H54 (cell line): Measurements from ENCODE around the gene CFAP161.

Source experiments
- DNase-seq: peaks from one replicate; pipeline ENCODE4 v3.0.0; 2011; ENCODE audit warnings: low spot score, mixed read lengths; ENCODE audit not compliant: insufficient read length
- FAIRE-seq: peaks from 3 replicates; lab custom pipeline; 2011; peaks lifted over from hg19 to GRCh38; lab: Jason Lieb, UNC
- POLR2A ChIP-seq: IDR thresholded peaks from 2 replicates; pipeline ENCODE4 v1.6.1; 2011; ENCODE audit warnings: low read depth, mild to moderate bottlenecking, low read length

CFAP161 gene

DNA sequence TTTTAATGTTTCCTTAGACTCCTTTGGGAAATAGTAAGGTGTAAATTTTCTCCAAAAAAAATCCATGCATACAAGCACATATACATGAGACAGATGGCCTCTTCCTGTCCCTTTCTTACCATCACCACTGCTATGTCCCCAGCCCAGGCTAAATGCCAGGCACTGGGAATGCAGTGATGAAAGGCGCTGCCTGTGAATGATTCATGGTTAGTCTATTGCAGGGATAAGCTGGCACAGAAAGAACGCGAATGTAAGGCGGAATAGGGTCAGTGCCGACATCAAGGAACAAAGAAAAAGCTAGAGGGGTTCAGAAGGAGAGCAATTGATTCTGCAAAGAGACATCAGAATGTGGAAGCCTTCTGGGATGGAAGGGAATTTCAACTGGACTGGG is 36.2 kb upstream of the CFAP161 start:
- no peak for TF ChIP-seq POLR2A
- FAIRE-seq = no peak

DNA sequence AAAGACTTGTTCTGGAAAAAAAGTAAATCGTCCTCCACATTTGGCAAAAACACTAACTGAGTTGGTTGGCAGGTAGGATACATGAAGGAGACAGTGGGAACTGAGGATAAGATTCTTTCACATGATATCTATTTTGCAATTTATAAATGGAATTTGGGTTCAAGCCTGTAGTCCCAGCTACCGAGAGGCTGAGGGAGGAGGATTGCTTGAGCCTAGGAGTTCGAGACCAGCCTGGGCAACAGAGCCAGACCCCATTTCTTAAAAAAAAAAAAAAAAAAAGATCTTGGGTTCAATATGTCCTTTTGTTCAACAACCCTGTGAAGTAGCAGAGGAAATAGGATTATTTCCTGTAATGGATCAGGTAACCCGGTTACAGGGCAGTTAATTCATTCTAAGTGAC is 35.7 kb upstream of the CFAP161 start:
- no peak for FAIRE-seq
- TF ChIP-seq POLR2A = no peak
- DNase-seq = no peak

More for the DNA sequence above, 36.2 kb upstream of the CFAP161 start:
- DNase-seq = no peak

DNA sequence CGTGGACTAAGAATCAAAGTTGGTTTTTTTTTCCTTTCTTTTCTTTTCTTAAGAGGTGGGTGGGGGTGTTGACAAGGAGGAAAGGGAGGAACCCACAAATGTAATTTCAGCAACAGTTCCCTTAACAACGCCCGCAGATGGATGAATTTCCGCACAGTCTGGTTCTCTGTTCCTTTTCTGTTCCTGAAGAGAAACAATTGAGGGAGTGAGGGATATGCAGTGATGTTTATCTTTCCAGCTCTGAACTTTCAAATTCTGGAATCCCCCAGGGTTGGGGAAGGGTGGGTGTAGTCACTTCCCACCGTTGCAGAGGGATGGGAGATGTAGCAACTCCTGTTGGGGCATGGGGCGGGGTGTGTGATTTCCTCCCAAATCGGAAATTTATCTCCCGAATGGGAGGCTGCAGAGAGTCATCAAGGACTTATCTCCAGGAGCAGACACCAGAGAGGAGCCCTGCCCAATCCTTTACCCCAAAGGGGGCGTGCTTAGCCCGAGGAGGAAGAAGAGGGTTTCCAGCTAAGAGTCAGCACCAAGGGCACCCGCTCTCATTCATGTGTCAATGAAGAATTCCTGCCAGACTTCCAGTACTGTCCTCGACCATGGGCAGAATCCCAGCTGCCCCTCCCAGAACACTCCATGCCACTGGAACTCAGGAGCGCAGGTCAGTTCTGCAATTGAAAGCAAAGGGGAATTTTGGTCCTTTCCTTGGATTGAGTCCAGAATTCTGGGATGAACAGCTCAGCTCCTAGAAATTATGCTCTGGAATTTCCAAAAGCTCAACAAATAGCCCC is 35.0 kb upstream of the CFAP161 start:
- TF ChIP-seq POLR2A = no peak
- no peak for DNase-seq
- FAIRE-seq = no peak

DNA sequence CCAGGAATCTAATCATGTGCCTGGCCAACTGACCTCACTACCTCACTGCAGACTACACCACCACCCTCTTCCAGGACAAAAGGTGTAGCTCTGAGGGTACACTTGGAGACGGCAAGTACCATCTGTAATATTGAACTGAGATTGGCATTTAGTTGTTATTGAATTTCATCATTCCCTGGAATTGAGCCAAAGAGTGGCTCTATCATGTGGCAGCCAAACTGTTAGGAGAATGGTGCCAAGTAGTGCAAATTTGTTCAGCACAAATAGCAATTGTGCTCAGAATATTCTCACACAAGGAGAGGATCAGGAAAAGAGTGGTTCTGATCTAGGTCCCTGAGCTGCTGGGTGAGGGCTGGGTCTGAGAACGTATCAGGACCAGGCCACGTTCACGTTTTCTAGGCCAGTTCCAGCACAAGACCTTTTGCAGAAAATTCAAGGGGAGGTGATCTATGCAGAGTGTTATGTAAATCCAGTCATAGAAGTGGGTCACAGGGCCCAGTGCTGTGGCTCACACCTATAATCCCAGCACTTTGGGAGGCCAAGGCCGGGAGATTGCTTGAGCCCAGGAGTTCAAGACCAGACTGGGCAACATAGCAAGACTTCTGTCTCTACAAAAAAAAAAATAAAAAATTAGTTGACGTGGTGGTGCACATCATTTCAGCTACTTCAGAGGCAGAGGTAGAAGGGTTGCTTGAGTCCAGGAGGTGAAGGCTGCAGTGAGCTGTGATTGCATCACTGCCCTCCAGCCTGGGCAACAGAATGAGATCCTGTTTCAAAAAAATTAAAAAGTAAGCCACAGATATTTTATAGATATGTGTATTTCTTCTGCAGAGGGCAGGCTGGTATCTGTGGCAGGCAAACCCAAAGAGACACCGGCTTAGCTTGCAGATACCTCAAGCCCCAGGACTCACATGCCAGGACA is 31.9 kb upstream of the CFAP161 start:
- DNase-seq = no peak
- no peak for FAIRE-seq
- no peak for TF ChIP-seq POLR2A

DNA sequence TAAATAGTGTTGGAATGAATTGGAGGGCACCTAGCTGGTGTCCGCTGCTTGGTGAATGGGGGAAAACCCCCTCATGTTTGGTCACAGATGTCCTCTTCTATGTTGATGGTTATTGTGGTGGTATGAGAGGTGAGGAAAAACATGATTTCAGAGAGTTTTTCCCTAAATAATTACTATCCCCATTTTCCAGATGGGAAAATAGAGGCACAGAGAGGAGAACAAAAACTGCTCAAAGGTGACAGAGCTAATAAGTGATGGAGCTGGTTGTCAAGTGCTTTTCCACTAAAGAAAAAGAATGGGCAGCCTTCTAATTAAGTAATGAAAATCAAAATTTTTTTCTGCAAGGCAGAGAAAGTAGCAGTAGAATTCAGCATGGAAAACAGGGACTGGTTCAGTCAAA is 30.2 kb upstream of the CFAP161 start:
- no peak for FAIRE-seq
- TF ChIP-seq POLR2A = no peak
- DNase-seq = no peak

DNA sequence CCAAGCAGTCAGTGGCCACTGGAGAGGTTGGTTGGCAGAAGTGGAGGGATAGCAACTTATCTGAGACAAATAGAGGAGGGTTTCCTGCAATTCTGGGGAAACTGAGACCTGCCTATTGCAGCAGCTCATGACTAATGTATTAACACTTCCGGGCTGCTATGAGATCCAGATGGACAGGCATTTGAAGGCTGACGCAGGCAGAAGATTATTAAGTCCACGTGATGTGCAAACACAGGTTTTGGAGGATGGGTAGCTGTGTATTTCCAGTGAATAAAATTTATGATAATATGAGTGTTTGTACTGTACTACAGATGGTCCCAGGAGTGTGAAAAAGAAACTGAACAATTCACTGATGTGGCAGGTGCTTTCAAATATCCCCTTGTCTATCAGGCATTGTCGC is 28.5 kb upstream of the CFAP161 start:
- no peak for DNase-seq
- no peak for FAIRE-seq
- TF ChIP-seq POLR2A = no peak

DNA sequence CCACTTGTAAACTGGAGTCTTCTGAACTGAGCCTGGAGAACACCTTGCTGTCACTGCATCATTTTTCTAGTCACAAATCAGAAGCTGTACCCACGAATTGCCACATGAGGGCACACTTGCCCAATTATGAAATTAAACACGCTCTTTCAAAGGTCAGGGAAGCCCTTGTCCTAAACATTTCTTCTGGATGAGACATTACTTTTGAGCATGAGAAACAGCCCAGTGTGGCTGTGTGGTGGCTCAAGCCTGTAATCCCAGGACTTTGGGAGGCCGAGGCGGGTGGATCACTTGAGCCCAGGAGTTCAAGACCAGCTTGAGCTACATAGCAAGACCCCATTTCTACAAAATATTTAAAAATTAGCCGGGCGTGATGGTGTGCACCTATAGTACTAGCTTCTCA is 27.5 kb upstream of the CFAP161 start:
- FAIRE-seq (peak; percentile 27), DNase-seq (peak; percentile 50)
- TF ChIP-seq POLR2A = no peak

DNA sequence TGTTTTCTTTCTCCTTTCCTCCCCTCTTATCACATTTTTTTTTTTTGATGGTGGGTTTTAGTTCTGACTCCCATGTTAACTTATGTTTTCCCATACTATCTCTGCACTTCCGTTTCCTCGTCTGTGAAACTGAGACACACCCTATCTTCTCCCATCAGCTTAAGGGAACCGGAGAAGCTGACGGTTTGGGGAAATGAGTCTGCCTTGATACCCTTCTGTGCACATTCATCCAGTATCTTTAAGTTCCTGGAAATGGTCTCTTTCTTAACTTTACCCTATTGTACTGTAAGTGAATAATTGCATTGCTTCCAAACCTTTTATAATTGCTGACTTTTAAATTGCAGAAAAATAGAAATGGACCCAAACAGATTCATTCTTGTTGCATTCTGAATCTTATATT is 26.2 kb upstream of the CFAP161 start:
- no peak for FAIRE-seq
- no peak for TF ChIP-seq POLR2A
- DNase-seq = no peak

DNA sequence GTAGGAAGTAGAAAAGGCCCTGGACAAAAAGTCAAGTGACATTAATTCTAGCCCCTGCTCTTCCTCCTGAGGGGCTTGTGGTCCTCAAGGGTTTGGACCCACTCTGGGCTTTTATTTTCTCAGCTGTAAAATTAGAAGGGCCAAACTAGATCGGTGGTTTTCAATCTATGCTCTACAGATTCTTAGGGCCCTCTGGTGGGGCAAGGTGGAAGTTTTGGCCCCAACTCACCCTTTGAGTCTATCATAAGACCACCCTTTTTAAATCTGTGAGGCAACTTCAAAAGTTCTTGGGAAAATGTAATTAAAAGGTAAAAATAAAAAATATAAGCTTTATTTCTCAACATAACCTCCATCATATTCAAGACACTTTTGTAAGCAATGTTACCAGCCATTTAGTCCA is 25.6 kb upstream of the CFAP161 start:
- no peak for DNase-seq
- FAIRE-seq = no peak
- no peak for TF ChIP-seq POLR2A

DNA sequence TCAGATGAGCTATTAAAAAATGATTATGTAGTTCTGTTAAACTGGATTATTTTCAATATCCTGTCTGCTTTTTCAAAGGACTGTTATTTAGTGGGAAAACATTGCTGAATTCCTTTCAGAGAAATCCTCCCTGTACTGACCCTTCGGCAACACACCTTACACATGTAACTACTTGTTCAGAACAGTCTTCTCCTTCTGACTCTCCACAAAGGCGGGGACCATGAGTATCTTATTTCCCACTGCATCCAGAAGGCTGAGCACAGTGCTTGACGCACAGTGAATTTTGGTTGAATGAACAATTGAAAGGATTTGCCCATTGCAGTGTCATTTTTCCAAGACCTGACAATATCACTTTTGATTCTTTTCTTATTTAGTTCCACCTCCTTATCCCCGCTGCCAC is 23.1 kb upstream of the CFAP161 start:
- no peak for DNase-seq
- TF ChIP-seq POLR2A = no peak
- FAIRE-seq = no peak

DNA sequence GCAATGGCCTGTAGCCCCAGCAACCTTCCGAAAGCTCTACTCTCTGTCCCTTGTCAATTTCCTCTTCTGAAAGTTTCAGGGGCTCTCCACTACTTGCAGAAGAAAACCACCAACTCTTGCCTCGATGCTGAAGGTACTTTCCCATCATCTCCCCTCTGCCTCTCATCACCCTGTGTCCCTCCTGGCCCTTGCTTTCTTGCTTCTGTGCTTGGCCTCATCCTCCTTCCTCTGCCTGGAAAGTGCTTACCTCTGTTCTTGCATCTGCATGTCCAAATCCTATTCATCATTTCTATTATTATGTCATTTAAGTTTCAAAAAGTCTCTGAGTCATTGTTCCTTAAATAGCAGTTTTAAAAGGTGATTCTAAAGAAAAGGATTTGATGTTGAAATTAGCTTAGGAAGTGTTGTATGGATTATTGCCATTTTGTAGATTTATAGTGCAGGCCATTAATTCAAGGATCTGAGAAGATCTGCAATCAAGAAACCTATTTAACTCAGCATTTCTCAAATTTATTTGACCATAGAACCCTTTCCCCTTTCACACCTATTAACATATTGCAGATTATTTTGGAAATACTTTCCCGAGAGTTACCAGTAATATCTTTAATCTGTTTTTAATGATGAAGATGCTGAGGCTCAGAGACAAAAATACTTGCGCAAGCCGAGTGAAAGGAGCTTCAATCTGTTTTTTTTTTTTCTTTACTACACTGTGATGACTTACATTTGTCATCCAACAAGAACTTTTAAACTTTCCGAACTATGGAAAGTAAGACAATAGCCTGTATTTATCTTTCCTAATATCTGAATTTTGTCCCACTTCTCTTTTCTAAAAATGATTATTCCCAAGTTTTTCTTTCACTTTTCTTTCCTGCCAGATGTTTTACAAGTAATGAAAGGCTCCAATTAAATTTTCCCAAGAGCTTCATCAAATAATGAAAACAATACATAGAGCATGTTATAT is 22.3 kb upstream of the CFAP161 start:
- no peak for TF ChIP-seq POLR2A
- no peak for DNase-seq
- FAIRE-seq = no peak

DNA sequence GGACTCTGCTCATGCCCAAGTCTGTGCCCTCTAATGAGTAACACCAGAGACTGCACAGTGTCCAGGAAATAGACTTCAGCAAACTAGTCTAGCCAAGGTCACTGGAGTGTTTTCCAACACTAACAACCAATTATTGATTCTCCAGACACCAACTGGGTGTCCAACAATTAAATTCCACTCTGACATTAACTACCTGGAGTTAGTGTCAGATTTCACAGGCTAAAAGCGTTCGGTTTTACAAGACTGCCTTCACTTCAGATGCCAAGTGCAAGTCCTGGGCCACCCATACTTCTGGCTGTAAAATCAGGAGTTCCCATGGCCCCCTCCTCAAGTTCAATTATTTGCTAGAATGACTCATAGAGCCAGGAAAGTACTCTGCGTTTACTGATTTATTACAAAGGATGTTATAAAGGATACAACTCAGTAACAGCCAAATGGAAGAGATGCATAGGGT is 20.8 kb upstream of the CFAP161 start:
- TF ChIP-seq POLR2A = no peak
- no peak for DNase-seq
- no peak for FAIRE-seq

DNA sequence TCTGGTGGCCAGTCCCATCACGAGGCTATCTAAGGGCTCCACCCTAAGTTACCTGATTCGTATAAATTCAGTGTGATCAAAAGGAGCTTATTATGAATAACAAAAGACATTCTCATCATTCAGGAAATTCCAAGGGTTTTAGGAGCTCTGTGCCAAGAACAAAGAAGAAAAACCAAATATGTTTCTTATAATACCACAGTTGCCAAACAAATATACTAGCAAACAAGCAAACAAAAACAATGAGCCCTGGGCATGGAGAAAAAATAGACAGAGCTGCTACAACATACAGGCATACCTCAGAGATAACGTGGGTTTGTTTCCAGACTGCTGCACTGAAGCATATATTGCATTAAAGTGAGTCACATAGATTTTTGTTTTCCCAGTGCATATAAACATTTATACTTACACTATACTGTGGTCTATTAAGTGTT is 20.2 kb upstream of the CFAP161 start:
- FAIRE-seq = no peak
- no peak for TF ChIP-seq POLR2A

More for the DNA sequence above, 20.2 kb upstream of the CFAP161 start:
- DNase-seq = no peak
